ENCODE measurements around the gene ATP5PO. TPM values are rescaled to one million over a fixed set of nuclear protein-coding genes. Genes with fewer than 3 reads are reported as not detected.

Gene ATP5PO
- total and polyA plus RNA-seq, 2 of the 13 experiments (the other 11 are each of a cell fraction or from before 2014, with no cell fraction given): 256 to 297 TPM

DNA sequence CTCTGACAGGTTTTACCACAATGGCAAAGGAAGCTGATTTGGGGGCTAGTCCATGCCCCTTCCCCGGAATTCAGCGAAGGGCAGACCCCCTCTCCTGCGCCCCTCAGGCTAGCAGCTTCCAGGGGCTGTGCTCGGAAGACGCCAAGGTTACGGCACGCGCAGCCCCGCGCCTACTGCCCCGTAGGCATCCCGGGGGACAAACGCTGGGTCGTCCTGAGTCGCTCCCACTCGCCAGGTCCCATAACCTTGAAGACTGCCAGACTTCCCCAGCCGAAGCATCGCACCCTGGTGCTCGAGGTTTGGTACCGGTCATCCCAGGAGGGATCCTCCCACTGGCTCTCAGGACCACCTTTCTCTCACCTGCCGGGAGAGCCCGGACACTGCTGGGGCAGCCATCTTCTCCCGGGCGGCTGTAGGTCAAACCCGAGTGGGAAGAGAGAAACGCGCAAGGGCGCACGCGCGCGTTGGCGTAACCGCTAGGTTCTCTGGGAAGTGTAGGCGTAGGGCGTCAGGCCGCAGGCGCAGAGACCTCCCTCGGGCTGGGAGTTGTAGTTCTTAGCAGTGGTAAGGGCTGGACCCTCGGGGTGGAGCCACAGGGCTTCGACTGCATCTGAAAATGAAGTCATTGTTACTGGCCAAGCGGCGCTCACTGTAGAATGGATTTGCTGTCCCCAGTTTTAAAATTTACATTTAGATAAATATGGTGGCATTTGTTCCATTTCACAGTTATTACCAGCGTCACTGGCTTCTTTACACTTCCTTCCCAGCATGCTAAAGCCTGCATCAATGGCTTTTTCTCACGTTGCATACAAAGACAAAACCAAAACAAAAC lies at the start of gene ATP5PO (continued):
- TF ChIP-seq SOX6 (IDR thresholded peaks at IDR 0.05) (no peak), SOX6 (CRISPR knock-in tag; IDR thresholded peaks at IDR 0.05) (peak; percentile 41; the same call in 1 of the 2 replicates), JUNB (CRISPR knock-in tag; IDR thresholded peaks at IDR 0.05; ENCODE audit: borderline replicate concordance) (no peak), ZNF430 (CRISPR knock-in tag; IDR thresholded peaks at IDR 0.05) (peak; percentile 55; the same call in 1 of the 2 replicates), GABPB1 (CRISPR knock-in tag; IDR thresholded peaks at IDR 0.05) (peak; percentile 82), ZNF33B (CRISPR knock-in tag; IDR thresholded peaks at IDR 0.05) (no peak), PCBP2 (optimal IDR thresholded peaks at IDR 0.05; ENCODE audit: low read depth, low read length, poor library complexity, severe bottlenecking) (no peak), MXD3 (CRISPR knock-in tag; IDR thresholded peaks at IDR 0.05) (peak; percentile 74; the same call in 1 of the 2 replicates), ZSCAN9 (CRISPR knock-in tag; IDR thresholded peaks at IDR 0.05; ENCODE audit: borderline replicate concordance) (no peak; the same call in 1 of the 2 replicates), ZMYM2 (CRISPR knock-in tag; IDR thresholded peaks at IDR 0.05) (no peak), ONECUT2 (CRISPR knock-in tag; IDR thresholded peaks at IDR 0.05) (no peak), MED13 (CRISPR knock-in tag; IDR thresholded peaks at IDR 0.05) (no peak), NFIC (IDR thresholded peaks at IDR 0.05; ENCODE audit: low read length) (no peak), NFYB (CRISPR knock-in tag; IDR thresholded peaks at IDR 0.05) (no peak; the same call in 1 of the 2 replicates), ZNF143 (CRISPR knock-in tag; IDR thresholded peaks at IDR 0.05) (peak; percentile 99), ZNF33A (CRISPR knock-in tag; IDR thresholded peaks at IDR 0.05; ENCODE audit: borderline replicate concordance) (no peak), HNRNPL (IDR thresholded peaks at IDR 0.05; ENCODE audit: low read depth, low read length) (0 out of 2 replicates have a peak, but pooled peaks have one; percentile 51), HNF4A (CRISPR knock-in tag; IDR thresholded peaks at IDR 0.05) (no peak), BCL6 (CRISPR knock-in tag; IDR thresholded peaks at IDR 0.05) (no peak), GATAD2A (CRISPR knock-in tag; IDR thresholded peaks at IDR 0.05) (no peak), ZNF614 (CRISPR knock-in tag; IDR thresholded peaks at IDR 0.05; ENCODE audit: borderline replicate concordance) (0 out of 2 replicates have a peak, but pooled peaks have one; percentile 60), NBN (conservative IDR thresholded peaks at IDR 0.05) (no peak), NFE2L2 (IDR thresholded peaks at IDR 0.05; ENCODE audit: low read length) (no peak), AKAP8 (CRISPR knock-in tag; IDR thresholded peaks at IDR 0.05) (no peak), MXI1 (IDR thresholded peaks at IDR 0.05; ENCODE audit: borderline replicate concordance, low read depth, low read length) (peak; percentile 52; the same call in 1 of the 3 replicates), YEATS4 (CRISPR knock-in tag; IDR thresholded peaks at IDR 0.05; ENCODE audit: borderline replicate concordance) (peak; percentile 69), ARNT (IDR thresholded peaks at IDR 0.05) (no peak), BCLAF1 (IDR thresholded peaks at IDR 0.05) (no peak), KLF9 (CRISPR knock-in tag; IDR thresholded peaks at IDR 0.05; ENCODE audit: low read depth) (no peak)
- TF ChIP-seq, protein P1, sequence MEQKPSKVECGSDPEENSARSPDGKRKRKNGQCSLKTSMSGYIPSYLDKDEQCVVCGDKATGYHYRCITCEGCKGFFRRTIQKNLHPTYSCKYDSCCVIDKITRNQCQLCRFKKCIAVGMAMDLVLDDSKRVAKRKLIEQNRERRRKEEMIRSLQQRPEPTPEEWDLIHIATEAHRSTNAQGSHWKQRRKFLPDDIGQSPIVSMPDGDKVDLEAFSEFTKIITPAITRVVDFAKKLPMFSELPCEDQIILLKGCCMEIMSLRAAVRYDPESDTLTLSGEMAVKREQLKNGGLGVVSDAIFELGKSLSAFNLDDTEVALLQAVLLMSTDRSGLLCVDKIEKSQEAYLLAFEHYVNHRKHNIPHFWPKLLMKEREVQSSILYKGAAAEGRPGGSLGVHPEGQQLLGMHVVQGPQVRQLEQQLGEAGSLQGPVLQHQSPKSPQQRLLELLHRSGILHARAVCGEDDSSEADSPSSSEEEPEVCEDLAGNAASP (CRISPR knock-in tag; IDR thresholded peaks at IDR 0.05; ENCODE audit: borderline replicate concordance): peak; percentile 46
